HepG2 (cell line): Measurements from ENCODE around the gene P2RY12. TPM values are rescaled to one million over a fixed set of nuclear protein-coding genes. Genes with fewer than 3 reads are reported as not detected.
A peak's percentile ranks its signal among the peaks of the same experiment; 100 is the strongest.

Experiments
- ATAC-seq: fragments of 200-7000 bp; cut with Tn5 transposase; 3 replicates; pipeline ENCODE4 v1.9.1; 2020; ENCODE audit warnings: mild to moderate bottlenecking, moderate library complexity
- BruUV-seq: library from RNA; stranded (reverse); fragments of 400-500 nt; replicated peaks from 2 replicates; lab custom pipeline; 2021; lab: Mats Ljungman, UMichigan
- CTCF ChIA-PET: fragments of 300-600 bp; formaldehyde crosslinking; extraction: SDS; loops from one replicate; lab custom pipeline; 2021; ENCODE audit warnings: low total read pairs, inconsistent platforms, low intra/inter-chr PET ratio; lab: Yijun Ruan, JAX
- POLR2A ChIA-PET: fragments of 350-600 bp; sonication (Branson Sonifier 250); formaldehyde crosslinking; loops from one replicate; lab custom pipeline; 2020; ENCODE audit warnings: antibody characterized with exemption, inconsistent platforms; lab: Yijun Ruan, JAX
- DNase-seq: peaks from one replicate; pipeline ENCODE4 v3.0.0-alpha.2; 2015; ENCODE audit warnings: low spot score
- FAIRE-seq: peaks from 3 replicates; lab custom pipeline; 2011; peaks lifted over from hg19 to GRCh38; lab: Jason Lieb, UNC
- H2AFZ ChIP-seq: one replicate; pipeline ENCODE4 v1.6.1; 2011; ENCODE audit warnings: low read length, inconsistent platforms
- H3K27ac ChIP-seq: fragments of 300-600 bp; 3 replicates; pipeline ENCODE4 v1.8.0; 2011; ENCODE audit warnings: mixed run types, mild to moderate bottlenecking, mixed read lengths, low read length, inconsistent platforms; ENCODE audit not compliant: insufficient read depth; ENCODE audit errors: extremely low read length
- H3K27me3 ChIP-seq, 2 experiments: fragments of 200-600 bp in 1 of 2; 2 replicates in 1 of 2; 3 replicates in 1 of 2; pipeline versions ENCODE4 v1.6.0 to v1.8.0; 2011; ENCODE audit warnings: low read length in 2 of 2, mild to moderate bottlenecking in 2 of 2, moderate library complexity in 2 of 2, inconsistent platforms in 1 of 2; ENCODE audit not compliant: insufficient read depth in 2 of 2, control insufficient read depth in 1 of 2
- H3K36me3 ChIP-seq, 2 experiments: fragments of 200-600 bp in 1 of 2; replicated peaks in 1 of 2; 2 replicates in 1 of 2; 3 replicates in 1 of 2; pipeline versions ENCODE4 v1.5.1 to v1.8.0; 2011; ENCODE audit warnings: low read length in 2 of 2, inconsistent platforms in 1 of 2; ENCODE audit not compliant: insufficient read depth in 2 of 2, control insufficient read depth in 1 of 2
- H3K4me1 ChIP-seq: 2 replicates; pipeline ENCODE4 v1.5.1; 2012; ENCODE audit warnings: low read length, inconsistent platforms; ENCODE audit not compliant: insufficient read depth
- H3K4me2 ChIP-seq: 2 replicates; pipeline ENCODE4 v1.6.0; 2011; ENCODE audit warnings: low read depth, low read length, inconsistent platforms
- H3K4me3 ChIP-seq, 3 experiments: fragments of 200-600 bp in 1 of 3; sonication (generic), shearing (Covaris generic) in 1 of 3; replicated peaks in 1 of 3; 2 replicates each; pipeline ENCODE4 v1.5.1; 2011 to 2016; ENCODE audit warnings: low read length in 3 of 3, inconsistent platforms in 2 of 3, low read depth in 2 of 3, mild to moderate bottlenecking in 2 of 3, control low read depth in 1 of 3, mixed read lengths in 1 of 3; ENCODE audit not compliant: insufficient read depth in 1 of 3
- H3K79me2 ChIP-seq: one replicate; pipeline ENCODE4 v1.6.1; 2011; ENCODE audit warnings: low read length, inconsistent platforms; ENCODE audit not compliant: insufficient read depth
- H3K9ac ChIP-seq: 2 replicates; pipeline ENCODE4 v1.6.0; 2011; ENCODE audit warnings: mild to moderate bottlenecking, low read depth, low read length, inconsistent platforms; ENCODE audit not compliant: insufficient read depth
- H3K9me3 ChIP-seq: 2 replicates; pipeline ENCODE4 v1.5.1; 2012; ENCODE audit warnings: mild to moderate bottlenecking, low read length
- H4K20me1 ChIP-seq: 2 replicates; pipeline ENCODE4 v1.6.0; 2011; ENCODE audit warnings: inconsistent platforms, mild to moderate bottlenecking, low read length, moderate library complexity; ENCODE audit not compliant: insufficient read depth
- CREB1 ChIP-seq, 2 experiments: fragments of 450-650 bp in 1 of 2; IDR thresholded peaks; 2 replicates each; pipeline ENCODE4 v1.6.1; 2016 to 2017; ENCODE audit warnings: control low read depth in 1 of 2, mild to moderate bottlenecking in 1 of 2, missing compliant biosample characterization in 1 of 2, missing genetic modification characterization in 1 of 2
- MAFK ChIP-seq, 2 experiments: IDR thresholded peaks in 1 of 2; conservative IDR thresholded peaks in 1 of 2; 2 replicates each; pipeline ENCODE4 v1.6.1; 2011; ENCODE audit warnings: improper control_type of control experiment in 2 of 2, low read length in 2 of 2
- MLLT10 ChIP-seq: sonication (generic); formaldehyde crosslinking; IDR thresholded peaks from 2 replicates; pipeline ENCODE4 v1.4.0; 2020; ENCODE audit warnings: missing genetic modification reagents
- PRDM10 ChIP-seq: sonication (generic); formaldehyde crosslinking; IDR thresholded peaks from 2 replicates; pipeline ENCODE4 v1.4.0; 2020; ENCODE audit warnings: low read depth, missing genetic modification reagents
- ZNF776 ChIP-seq: sonication (generic); formaldehyde crosslinking; IDR thresholded peaks from 2 replicates; pipeline ENCODE4 v1.4.0; 2020; ENCODE audit warnings: mild to moderate bottlenecking, missing genetic modification reagents
- WGBS: methylation state at CpG from one replicate; pipeline ENCODE4 v1.1.6; 2017; ENCODE audit warnings: low lambda C conversion rate; 5-methylcytosine and 5-hydroxymethylcytosine counted together
- in situ Hi-C: cut with HindIII; loops from 2 replicates; pipeline ENCODE4 v1.10.0; 2017; ENCODE audit warnings: low pct_unique_long_range_greater_than_20kb; ENCODE audit not compliant: extremely low pct_ligation_motif_present
- intact Hi-C: fragments of 100-400 bp; cut with micrococcal nuclease; formaldehyde crosslinking; loops from one replicate; pipeline ENCODE4 v1.10.0; 2022; ENCODE audit not compliant: unreplicated experiment
- polyA plus RNA-seq, 8 experiments: library from polyadenylated mRNA; depleted of rRNA in 3 of 8; stranded (reverse) in 7 of 8; unstranded in 1 of 8; fragments of >200 nt; fragmentation: Illumina TruSeq in 4 of 8; extraction: Trizol in 4 of 8; gene quantifications; 2 replicates each; pipeline versions ENCODE4 v1.2.1 to v1.2.3, GENCODE V29; 2011 to 2016; ENCODE audit warnings: low read depth in 4 of 8, missing spikeins in 1 of 8, mixed read lengths in 1 of 8; ENCODE audit not compliant: insufficient read depth in 1 of 8
- total RNA-seq, 5 experiments: library from RNA; depleted of rRNA; stranded (reverse); fragments of >200 nt; fragmentation: Illumina TruSeq; extraction: Trizol; gene quantifications; 2 replicates each; pipeline ENCODE4 v1.2.3, GENCODE V29; 2016; ENCODE audit warnings: low read depth in 1 of 5

Gene P2RY12
- total and polyA plus RNA-seq, 2 of the 13 experiments (the other 11 are each of a cell fraction or from before 2014, with no cell fraction given): not detected

GRCh38 chr3:151384741-151385174 is at the start of gene P2RY12 (continued):
- TF ChIP-seq PRDM10 (CRISPR knock-in tag) (no peak), MLLT10 (no peak), CREB1 (IDR thresholded peaks at IDR 0.05) (0 out of 2 replicates have a peak, but pooled peaks have one; percentile 27), CREB1 (CRISPR knock-in tag; IDR thresholded peaks at IDR 0.05) (no peak)
- TF ChIP-seq, all 625 proteins: peak for 4

DNA sequence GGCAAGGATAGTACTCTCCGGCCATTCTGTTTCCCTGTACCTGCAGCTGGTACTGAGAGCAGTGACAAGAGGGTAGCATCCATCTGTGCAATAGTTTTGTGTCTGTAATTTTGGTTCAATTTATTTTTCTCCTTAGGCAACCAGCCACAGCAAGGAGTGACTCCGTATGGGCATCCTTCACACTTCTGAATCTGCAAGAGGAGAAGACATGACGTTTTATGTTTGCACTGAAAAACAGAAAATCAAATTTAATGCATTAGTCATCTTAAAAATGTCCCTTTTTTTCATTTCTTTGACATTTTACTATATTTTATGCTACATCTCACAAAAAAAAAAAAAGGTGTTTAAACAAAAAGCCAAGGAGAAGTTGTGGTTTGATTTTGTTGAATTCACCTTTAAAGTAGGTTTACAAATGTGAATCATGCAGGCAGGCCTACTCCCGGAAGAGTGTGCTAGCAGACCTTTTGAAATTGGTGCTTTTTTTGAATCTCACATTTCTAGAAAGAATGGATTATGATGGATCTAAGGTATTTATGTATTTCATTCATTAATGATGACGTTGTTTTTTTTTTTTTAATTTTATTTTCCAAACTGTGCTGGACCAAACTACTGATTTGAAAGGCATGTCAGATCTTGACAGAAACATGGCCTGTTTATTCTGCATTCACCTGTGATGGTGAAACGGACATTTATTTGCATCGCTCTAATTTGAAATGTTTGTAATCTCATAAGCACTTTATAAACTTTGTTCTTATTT is 48.2 kb upstream of the P2RY12 start:
- Histone ChIP-seq H3K79me2 (no peaks in the 10 kb centered on the region), H4K20me1 (no peaks in the 10 kb centered on the region), H3K9ac (no peak overlapping the region), H3K27me3 (no peaks in the 10 kb centered on the region; a peak in 1 of 5 replicates), H3K9me3 (no peaks in the 10 kb centered on the region), H3K27ac (no peak overlapping the region), H3K36me3 (no peaks in the 10 kb centered on the region), H3K4me2 (no peak overlapping the region), H3K4me3 (no peak overlapping the region), H2AFZ (no peak overlapping the region), H3K4me1 (no peaks in the 10 kb centered on the region)
- CTCF ChIA-PET: no interaction called here
- 43% methylated on average over 7 of the region's 7 CpGs for WGBS
- no TSS peak for BruUV-seq
- FAIRE-seq (no peak), DNase-seq (no peak), ATAC-seq (no peak)
- POLR2A ChIA-PET: no interaction called here
- intact Hi-C loops (no loop called here), in situ Hi-C loops (no loop called here)
- no peak for TF ChIP-seq ZNF776 (CRISPR knock-in tag)
- peak; percentile 15 to 43; a peak in 1 of 4 replicates for TF ChIP-seq MAFK (conservative IDR thresholded peaks at IDR 0.05 in 1 of 2, IDR thresholded peaks at IDR 0.05 in 1 of 2; ENCODE audit: low read length in 2 of 2)
